Omental fat pad (tissue), 4 donors: ENCODE data around the gene COL11A1. TPM values are rescaled to one million over a fixed set of nuclear protein-coding genes. Genes with fewer than 3 reads are reported as not detected.
A peak's percentile ranks its signal among the peaks of the same experiment; 100 is the strongest.

Experiments used
- ATAC-seq: fragments of 150-250 bp; one replicate; pipeline ENCODE4 v1.9.1; 2016; ENCODE audit warnings: mild to moderate bottlenecking, moderate library complexity; ENCODE audit not compliant: low FRiP score
- DNase-seq: peaks from one replicate; pipeline ENCODE4 v3.0.0-alpha.2; 2019; ENCODE audit warnings: low spot score
- CTCF ChIP-seq, 3 donors: fragments of 450-650 bp; IDR thresholded peaks; one replicate each; pipeline ENCODE4 v1.5.1; 2016 to 2017; ENCODE audit warnings: antibody characterized with exemption in 3 of 3, mild to moderate bottlenecking in 3 of 3, moderate library complexity in 2 of 3
- total RNA-seq, 4 donors: library from RNA; depleted of rRNA; stranded (reverse); fragments of >200 nt; gene quantifications; one replicate each; pipeline ENCODE4 v1.1.0, GENCODE V29; 2016

COL11A1 gene
- 1 to 10 TPM in 1 of 4 donors, under 1 TPM in 2, not detected in 1; 0.06 to 1.7 (median 0.65) TPM for total RNA-seq

- no peak for TF ChIP-seq CTCF (IDR thresholded peaks at IDR 0.05)
- ATAC-seq (peak; percentile 33), DNase-seq (no peak)
Measured at GRCh38 chr1:103108376-103109150, at the start of gene COL11A1. Gene COL11A1 (minus strand): TSS chr1:103108522. CDS start chr1:103108178, 344 bp downstream.

- no peak for TF ChIP-seq CTCF (IDR thresholded peaks at IDR 0.05)
- DNase-seq, result no peak
- ATAC-seq, result no peak
Measured at GRCh38 chr1:103156966-103157365, 48.6 kb upstream of the COL11A1 start.

GRCh38 chr1:103146166-103146565 lies 37.8 kb upstream of the COL11A1 start:
- TF ChIP-seq CTCF (IDR thresholded peaks at IDR 0.05), result no peak
- no peak for DNase-seq
- ATAC-seq, result no peak

- no peak for DNase-seq
- no peak for ATAC-seq
Measured at GRCh38 chr1:103145449-103145848, 37.1 kb upstream of the COL11A1 start.

GRCh38 chr1:103144681-103145080 lies 36.4 kb upstream of the COL11A1 start:
- no peak for TF ChIP-seq CTCF (IDR thresholded peaks at IDR 0.05)
- DNase-seq (no peak), ATAC-seq (no peak)

More at GRCh38 chr1:103145449-103145848, 37.1 kb upstream of the COL11A1 start:
- TF ChIP-seq CTCF (IDR thresholded peaks at IDR 0.05), result no peak

- no peak for ATAC-seq
- no peak for TF ChIP-seq CTCF (IDR thresholded peaks at IDR 0.05)
- DNase-seq, result no peak
Measured at GRCh38 chr1:103142461-103142860, 34.1 kb upstream of the COL11A1 start.

GRCh38 chr1:103129796-103130195 lies 21.5 kb upstream of the COL11A1 start:
- no peak for ATAC-seq
- DNase-seq, result no peak
- TF ChIP-seq CTCF (IDR thresholded peaks at IDR 0.05), result no peak
